Type B pancreatic cell (in vitro differentiated cells): ENCODE data around the gene ACTR5. TPM values are rescaled to one million over a fixed set of nuclear protein-coding genes. Genes with fewer than 3 reads are reported as not detected.

Source experiments
- DNase-seq: peaks from one replicate; pipeline ENCODE4 v3.0.0; 2021; ENCODE audit warnings: mixed read lengths; ENCODE audit not compliant: unreplicated experiment; ENCODE audit errors: extremely low spot score
- H3K27ac Mint-ChIP-seq: 2 replicates; pipeline ENCODE4 v1.8.0; 2021; ENCODE audit warnings: mild to moderate bottlenecking, mixed read lengths
- H3K27me3 Mint-ChIP-seq: 2 replicates; pipeline ENCODE4 v1.8.0; 2021; ENCODE audit warnings: mixed read lengths
- H3K36me3 Mint-ChIP-seq: 2 replicates; pipeline ENCODE4 v1.8.0; 2021; ENCODE audit warnings: mixed read lengths
- H3K4me1 Mint-ChIP-seq: one replicate; pipeline ENCODE4 v1.8.0; 2021; ENCODE audit warnings: mixed read lengths; ENCODE audit not compliant: unreplicated experiment
- H3K4me3 Mint-ChIP-seq: 2 replicates; pipeline ENCODE4 v1.8.0; 2021; ENCODE audit warnings: mild to moderate bottlenecking, mixed read lengths
- H3K9me3 Mint-ChIP-seq: 2 replicates; pipeline ENCODE4 v1.8.0; 2021; ENCODE audit warnings: mixed read lengths
- total RNA-seq: library from RNA; stranded (reverse); gene quantifications from 2 replicates; pipeline ENCODE4 v1.2.1, GENCODE V29; 2021; ENCODE audit warnings: low replicate concordance
- TF ChIP-seq, protein P1 (sequence below): fragments of 200-600 bp; sonication (generic); conservative IDR thresholded peaks from 2 replicates; pipeline ENCODE4 v1.5.0; 2021; ENCODE audit warnings: antibody characterized with exemption, mild to moderate bottlenecking

ACTR5 gene
- total RNA-seq, 1 donor from 2014 or later, result 9.1 TPM

DNA sequence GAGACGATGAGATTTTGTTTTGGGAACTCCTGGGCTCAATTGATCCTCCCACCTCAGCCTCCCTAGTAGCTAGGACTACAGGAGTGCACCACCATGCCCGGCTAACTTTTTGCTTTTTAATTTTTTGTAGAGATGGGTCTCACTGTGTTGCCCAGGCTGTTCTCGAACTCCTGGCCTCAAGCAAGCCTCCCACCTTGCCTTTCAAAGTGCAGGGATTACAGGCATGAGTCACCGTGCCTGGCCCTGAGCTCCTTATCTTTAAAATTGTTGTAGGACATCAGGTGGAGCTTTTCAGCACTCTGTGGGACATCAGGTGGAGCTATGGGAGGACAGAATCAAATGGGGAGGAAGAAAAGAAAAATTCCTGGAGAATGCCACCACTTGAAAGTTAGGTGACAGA lies 12.7 kb downstream of the ACTR5 start:
- Mint-ChIP-seq H3K4me1 (no peaks in the 10 kb centered on the region), H3K27ac (no peak overlapping the region), H3K27me3 (no peaks in the 10 kb centered on the region), H3K9me3 (no peaks in the 10 kb centered on the region), H3K4me3 (no peak overlapping the region), H3K36me3 (peaks cover 28% of the 10 kb centered on the region)
- DNase-seq, result no peak
- TF ChIP-seq, protein P1, sequence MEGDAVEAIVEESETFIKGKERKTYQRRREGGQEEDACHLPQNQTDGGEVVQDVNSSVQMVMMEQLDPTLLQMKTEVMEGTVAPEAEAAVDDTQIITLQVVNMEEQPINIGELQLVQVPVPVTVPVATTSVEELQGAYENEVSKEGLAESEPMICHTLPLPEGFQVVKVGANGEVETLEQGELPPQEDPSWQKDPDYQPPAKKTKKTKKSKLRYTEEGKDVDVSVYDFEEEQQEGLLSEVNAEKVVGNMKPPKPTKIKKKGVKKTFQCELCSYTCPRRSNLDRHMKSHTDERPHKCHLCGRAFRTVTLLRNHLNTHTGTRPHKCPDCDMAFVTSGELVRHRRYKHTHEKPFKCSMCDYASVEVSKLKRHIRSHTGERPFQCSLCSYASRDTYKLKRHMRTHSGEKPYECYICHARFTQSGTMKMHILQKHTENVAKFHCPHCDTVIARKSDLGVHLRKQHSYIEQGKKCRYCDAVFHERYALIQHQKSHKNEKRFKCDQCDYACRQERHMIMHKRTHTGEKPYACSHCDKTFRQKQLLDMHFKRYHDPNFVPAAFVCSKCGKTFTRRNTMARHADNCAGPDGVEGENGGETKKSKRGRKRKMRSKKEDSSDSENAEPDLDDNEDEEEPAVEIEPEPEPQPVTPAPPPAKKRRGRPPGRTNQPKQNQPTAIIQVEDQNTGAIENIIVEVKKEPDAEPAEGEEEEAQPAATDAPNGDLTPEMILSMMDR, result no peak

DNA sequence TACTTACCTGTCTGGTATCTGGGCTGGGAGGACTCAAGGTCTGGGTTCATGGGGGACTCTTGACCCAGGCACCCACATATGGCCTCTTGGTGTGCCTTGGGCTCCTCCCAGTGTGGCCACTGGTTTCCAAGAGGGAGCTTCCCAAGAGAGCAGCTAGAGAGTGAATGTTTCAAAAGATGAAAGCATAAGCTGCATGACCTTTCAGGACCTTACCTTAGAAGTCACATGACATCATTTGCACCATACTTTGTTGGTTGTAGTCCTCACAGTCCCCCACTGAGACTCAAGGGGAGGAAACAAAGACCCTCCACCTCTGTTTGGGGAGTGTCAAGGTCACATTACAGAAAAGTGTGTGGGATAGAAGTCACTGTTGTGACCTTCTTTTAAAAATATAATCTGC lies 13.9 kb downstream of the ACTR5 start:
- Mint-ChIP-seq H3K4me3 (no peak overlapping the region), H3K27me3 (no peaks in the 10 kb centered on the region), H3K4me1 (no peaks in the 10 kb centered on the region), H3K9me3 (no peaks in the 10 kb centered on the region), H3K36me3 (peaks cover 24% of the 10 kb centered on the region), H3K27ac (no peak overlapping the region)
- no peak for DNase-seq
- TF ChIP-seq, protein P1, result no peak

DNA sequence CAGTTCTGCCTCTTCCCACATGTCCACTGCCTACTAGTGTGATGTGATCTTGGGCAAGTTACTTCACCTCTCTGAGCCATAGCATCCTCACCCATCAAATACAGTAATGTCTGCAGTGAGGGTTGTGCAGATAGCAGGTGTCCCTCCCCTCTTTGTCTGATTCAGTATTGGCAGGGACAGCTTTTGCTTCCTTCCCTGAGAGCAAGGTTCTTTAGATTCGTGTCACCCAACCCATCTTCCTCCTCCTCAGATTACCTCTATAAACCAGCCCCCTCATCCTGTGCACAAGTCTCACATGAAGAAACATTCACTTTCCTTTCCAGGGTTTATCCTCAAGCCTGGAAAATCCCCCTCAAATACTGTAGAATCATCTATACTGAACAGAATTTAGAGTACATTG lies 15.4 kb downstream of the ACTR5 start:
- Mint-ChIP-seq H3K27ac (no peak overlapping the region), H3K4me1 (no peaks in the 10 kb centered on the region), H3K9me3 (no peaks in the 10 kb centered on the region), H3K36me3 (peaks cover 22% of the 10 kb centered on the region), H3K4me3 (no peak overlapping the region), H3K27me3 (no peaks in the 10 kb centered on the region)
- no peak for DNase-seq
- TF ChIP-seq, protein P1, result no peak

DNA sequence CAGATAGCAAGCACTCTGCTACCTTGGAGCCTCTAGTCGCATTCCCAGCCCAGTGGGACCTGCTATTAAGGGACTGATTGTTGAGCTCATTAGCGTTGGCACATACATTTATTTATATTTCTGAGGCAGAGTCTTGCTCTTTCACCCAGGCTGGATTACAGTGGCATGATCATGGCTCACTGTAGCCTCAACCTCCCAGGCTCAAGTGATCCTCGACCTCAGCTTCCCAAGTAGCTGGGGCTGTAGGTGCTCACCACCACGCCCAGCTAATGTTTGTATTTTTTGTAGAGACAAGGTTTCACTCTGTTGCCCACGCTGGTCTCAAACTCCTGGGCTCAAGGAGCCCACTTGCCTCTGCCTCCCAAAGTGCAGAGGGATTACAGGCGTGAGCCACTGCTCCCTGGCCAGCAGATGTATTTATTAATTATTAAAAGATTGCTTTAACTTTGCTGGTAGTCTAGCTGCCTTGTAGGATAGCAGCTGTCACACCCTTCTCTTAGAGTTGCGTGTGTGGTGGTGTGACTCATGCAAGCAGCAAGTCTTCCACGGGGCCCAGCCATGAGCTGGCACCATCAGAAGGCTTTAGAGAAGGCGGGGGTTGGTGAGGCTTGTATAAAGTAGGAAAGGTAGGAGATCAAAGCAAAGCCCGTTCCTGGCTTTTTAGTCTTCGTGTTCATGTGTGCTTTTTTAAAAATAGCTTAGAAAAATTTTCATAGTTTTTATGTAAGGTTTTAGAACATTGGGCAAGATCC lies 16.5 kb downstream of the ACTR5 start:
- Mint-ChIP-seq H3K27ac (no peak overlapping the region), H3K9me3 (no peaks in the 10 kb centered on the region), H3K4me1 (no peaks in the 10 kb centered on the region), H3K4me3 (no peak overlapping the region), H3K36me3 (peaks cover 22% of the 10 kb centered on the region), H3K27me3 (no peaks in the 10 kb centered on the region)
- no peak for DNase-seq
- TF ChIP-seq, protein P1, result no peak

DNA sequence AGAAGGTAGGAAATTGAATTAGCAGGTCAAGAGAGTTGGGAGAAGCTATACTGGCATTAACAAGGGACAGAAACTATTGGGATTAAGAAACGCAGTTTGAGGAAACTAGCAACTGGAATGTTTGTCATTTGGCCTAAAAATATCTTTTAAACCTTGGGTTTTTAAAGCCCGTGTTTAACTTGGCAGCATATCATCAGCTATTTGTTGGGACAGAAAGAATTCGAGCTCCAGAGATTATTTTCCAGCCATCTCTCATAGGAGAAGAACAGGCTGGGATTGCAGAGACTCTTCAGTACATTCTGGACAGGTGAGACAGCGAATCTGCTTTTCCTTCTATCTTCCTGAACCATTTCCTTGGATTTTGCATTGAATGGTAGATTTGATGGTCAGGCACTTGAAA lies 17.8 kb downstream of the ACTR5 start:
- peaks cover 15% of the 10 kb centered on the region for H3K36me3 Mint-ChIP-seq
- H3K27ac Mint-ChIP-seq, result no peak overlapping the region
- H3K4me3 Mint-ChIP-seq, result no peak overlapping the region
- no peaks in the 10 kb centered on the region for H3K27me3 Mint-ChIP-seq
- DNase-seq, result no peak
- no peaks in the 10 kb centered on the region for H3K4me1 Mint-ChIP-seq
- TF ChIP-seq, protein P1, result no peak
- no peaks in the 10 kb centered on the region for H3K9me3 Mint-ChIP-seq
